OCI-LY7 (cell line): ENCODE measurements around the gene ROBO1. TPM values are rescaled to one million over a fixed set of nuclear protein-coding genes. Genes with fewer than 3 reads are reported as not detected.

Experiments used
- BruUV-seq: library from RNA; stranded (reverse); fragments of 400-500 nt; replicated peaks from 2 replicates; lab custom pipeline; 2021; lab: Mats Ljungman, UMichigan
- CTCF ChIA-PET: fragments of 300-600 bp; sonication (Branson Sonifier 250); formaldehyde crosslinking; loops from one replicate; lab custom pipeline; 2022; ENCODE audit warnings: antibody characterized with exemption; ENCODE audit not compliant: unreplicated experiment; lab: Charles Lee
- POLR2A ChIA-PET: fragments of 300-600 bp; sonication (Branson Sonifier 250); formaldehyde crosslinking; loops from one replicate; lab custom pipeline; 2022; ENCODE audit warnings: antibody characterized with exemption; lab: Charles Lee
- DNase-seq: peaks from one replicate; pipeline ENCODE4 v3.0.0-alpha.2; 2015; ENCODE audit warnings: low spot score
- H2AFZ ChIP-seq: fragments of 200-600 bp; sonication (generic), shearing (Covaris generic); 2 replicates; pipeline ENCODE4 v1.6.1; 2014; ENCODE audit warnings: mild to moderate bottlenecking, antibody characterized with exemption, low read length, moderate library complexity
- H3K27ac ChIP-seq: fragments of 200-600 bp; sonication (generic); 2 replicates; pipeline ENCODE4 v1.5.1; 2014; ENCODE audit warnings: mixed run types, low read depth, mild to moderate bottlenecking, moderate library complexity, low read length, inconsistent platforms; ENCODE audit not compliant: poor library complexity, severe bottlenecking
- H3K36me3 ChIP-seq: fragments of 200-600 bp; sonication (generic); 2 replicates; pipeline ENCODE4 v1.6.1; 2014; ENCODE audit warnings: mild to moderate bottlenecking, antibody characterized with exemption, low read length, moderate library complexity, mixed read lengths; ENCODE audit not compliant: insufficient read depth
- H3K4me1 ChIP-seq: fragments of 200-600 bp; sonication (generic); 2 replicates; pipeline ENCODE4 v1.5.1; 2014; ENCODE audit warnings: mild to moderate bottlenecking, low read length; ENCODE audit not compliant: insufficient read depth, poor library complexity, severe bottlenecking
- H3K4me2 ChIP-seq: fragments of 200-600 bp; sonication (generic); 2 replicates; pipeline ENCODE4 v1.6.1; 2014; ENCODE audit warnings: mild to moderate bottlenecking, low read length
- H3K4me3 ChIP-seq: fragments of 200-600 bp; sonication (generic); 2 replicates; pipeline ENCODE4 v1.5.1; 2014; ENCODE audit warnings: mild to moderate bottlenecking, low read depth, low read length; ENCODE audit not compliant: poor library complexity, severe bottlenecking
- H3K79me2 ChIP-seq: fragments of 200-600 bp; sonication (generic); 2 replicates; pipeline ENCODE4 v1.6.1; 2016; ENCODE audit warnings: low read depth, mild to moderate bottlenecking, low read length, moderate library complexity, mixed read lengths; ENCODE audit not compliant: insufficient read depth
- H3K9me2 ChIP-seq: fragments of 200-600 bp; sonication (generic); 2 replicates; pipeline ENCODE4 v1.6.1; 2016; ENCODE audit warnings: mild to moderate bottlenecking, low read length, mixed read lengths; ENCODE audit not compliant: insufficient read depth
- H3K9me3 ChIP-seq: fragments of 200-600 bp; sonication (generic); 2 replicates; pipeline ENCODE4 v1.6.1; 2014; ENCODE audit warnings: mild to moderate bottlenecking, mixed run types, low read length, mixed read lengths
- H4K20me1 ChIP-seq: fragments of 200-600 bp; sonication (generic); 2 replicates; pipeline ENCODE4 v1.6.1; 2014; ENCODE audit warnings: mild to moderate bottlenecking, antibody characterized with exemption, low read length, moderate library complexity, mixed read lengths; ENCODE audit not compliant: insufficient read depth
- EZH2phosphoT487 ChIP-seq: fragments of 200-600 bp; sonication (generic); IDR thresholded peaks from 2 replicates; pipeline ENCODE4 v1.6.1; 2018; ENCODE audit warnings: low read depth, borderline replicate concordance, mild to moderate bottlenecking, mixed run types, antibody characterized with exemption, low read length, moderate library complexity, mixed read lengths
- intact Hi-C: fragments of 100-400 bp; cut with micrococcal nuclease; formaldehyde crosslinking; loops from one replicate; pipeline ENCODE4 v1.10.0; 2022; ENCODE audit not compliant: unreplicated experiment
- total RNA-seq, 2 experiments: library from RNA; depleted of rRNA in 1 of 2; stranded (reverse); fragments of >200 nt in 1 of 2; shearing (Covaris generic) in 1 of 2; gene quantifications; 2 replicates each; pipeline ENCODE4 v1.2.3, GENCODE V29; 2014 to 2022
- TF ChIP-seq, protein P1 (sequence below): fragments of 200-600 bp; sonication (generic); conservative IDR thresholded peaks from 2 replicates; pipeline ENCODE4 v1.5.1; 2014; ENCODE audit warnings: mild to moderate bottlenecking, antibody characterized with exemption, low read length, moderate library complexity, mixed read lengths

Gene ROBO1
- total RNA-seq, 2 experiments from 2014 or later = not detected

DNA sequence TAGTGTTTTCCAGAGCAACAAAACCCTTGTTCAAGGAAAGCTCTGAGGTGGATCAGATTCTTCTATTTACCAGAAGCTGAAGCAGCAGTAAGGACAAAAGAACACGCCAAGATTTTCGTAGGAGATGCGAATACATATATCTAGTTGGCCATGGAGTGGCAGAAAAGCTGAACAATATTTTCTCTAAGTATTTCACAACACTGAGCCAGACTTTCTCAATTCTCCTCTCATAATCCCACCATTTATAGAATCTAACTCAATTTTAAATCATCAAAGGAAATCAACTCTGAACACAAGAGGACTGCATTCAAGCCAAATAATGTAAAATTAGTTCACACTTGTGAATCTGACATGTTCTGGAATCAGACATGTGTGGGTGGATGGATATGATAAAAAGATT, 775.0 kb downstream of the ROBO1 start:
- Histone ChIP-seq H3K4me2 (no peak overlapping the region), H4K20me1 (no peaks in the 10 kb centered on the region), H3K27ac (no peak overlapping the region), H3K36me3 (no peaks in the 10 kb centered on the region), H3K9me3 (no peaks in the 10 kb centered on the region), H3K4me1 (no peaks in the 10 kb centered on the region), H3K79me2 (no peaks in the 10 kb centered on the region), H3K4me3 (no peak overlapping the region), H2AFZ (no peak overlapping the region), H3K9me2 (no peaks in the 10 kb centered on the region)
- intact Hi-C loops = no loop called here
- TF ChIP-seq, protein P1, sequence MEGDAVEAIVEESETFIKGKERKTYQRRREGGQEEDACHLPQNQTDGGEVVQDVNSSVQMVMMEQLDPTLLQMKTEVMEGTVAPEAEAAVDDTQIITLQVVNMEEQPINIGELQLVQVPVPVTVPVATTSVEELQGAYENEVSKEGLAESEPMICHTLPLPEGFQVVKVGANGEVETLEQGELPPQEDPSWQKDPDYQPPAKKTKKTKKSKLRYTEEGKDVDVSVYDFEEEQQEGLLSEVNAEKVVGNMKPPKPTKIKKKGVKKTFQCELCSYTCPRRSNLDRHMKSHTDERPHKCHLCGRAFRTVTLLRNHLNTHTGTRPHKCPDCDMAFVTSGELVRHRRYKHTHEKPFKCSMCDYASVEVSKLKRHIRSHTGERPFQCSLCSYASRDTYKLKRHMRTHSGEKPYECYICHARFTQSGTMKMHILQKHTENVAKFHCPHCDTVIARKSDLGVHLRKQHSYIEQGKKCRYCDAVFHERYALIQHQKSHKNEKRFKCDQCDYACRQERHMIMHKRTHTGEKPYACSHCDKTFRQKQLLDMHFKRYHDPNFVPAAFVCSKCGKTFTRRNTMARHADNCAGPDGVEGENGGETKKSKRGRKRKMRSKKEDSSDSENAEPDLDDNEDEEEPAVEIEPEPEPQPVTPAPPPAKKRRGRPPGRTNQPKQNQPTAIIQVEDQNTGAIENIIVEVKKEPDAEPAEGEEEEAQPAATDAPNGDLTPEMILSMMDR = no peak
- no peak for TF ChIP-seq EZH2phosphoT487
- ChIA-PET POLR2A (no interaction called here), CTCF (no interaction called here)
- DNase-seq = no peak
- no TSS peak for BruUV-seq

- BruUV-seq = no TSS peak
- Histone ChIP-seq H4K20me1 (no peaks in the 10 kb centered on the region), H3K4me2 (no peak overlapping the region), H3K4me3 (no peak overlapping the region), H3K4me1 (no peaks in the 10 kb centered on the region), H3K9me2 (no peaks in the 10 kb centered on the region), H3K9me3 (no peaks in the 10 kb centered on the region), H2AFZ (no peak overlapping the region), H3K27ac (no peak overlapping the region), H3K79me2 (no peaks in the 10 kb centered on the region), H3K36me3 (no peaks in the 10 kb centered on the region)
- no peak for DNase-seq
- ChIA-PET CTCF (no interaction called here), POLR2A (no interaction called here)
- intact Hi-C loops = no loop called here
- TF ChIP-seq, protein P1 = no peak
- TF ChIP-seq EZH2phosphoT487 = no peak
Observed at GRCh38 chr3:78992400-78992799, 775.4 kb downstream of the ROBO1 start.

GRCh38 chr3:78991656-78992055, 776.1 kb downstream of the ROBO1 start:
- Histone ChIP-seq H3K36me3 (no peaks in the 10 kb centered on the region), H3K4me1 (no peaks in the 10 kb centered on the region), H2AFZ (no peak overlapping the region), H3K79me2 (no peaks in the 10 kb centered on the region), H3K4me2 (no peak overlapping the region), H3K9me3 (no peaks in the 10 kb centered on the region), H3K9me2 (no peaks in the 10 kb centered on the region), H3K4me3 (no peak overlapping the region), H4K20me1 (no peaks in the 10 kb centered on the region), H3K27ac (no peak overlapping the region)
- no peak for DNase-seq
- POLR2A ChIA-PET = interaction anchor here (0.7 kb wide), 1 partner anchor 306 kb away, joined by 3 read pairs; no protein-coding TSS in a partner anchor
- BruUV-seq = no TSS peak
- CTCF ChIA-PET = no interaction called here
- intact Hi-C loops = no loop called here
- TF ChIP-seq, protein P1 = no peak
- TF ChIP-seq EZH2phosphoT487 = no peak
